GM04503 (cell line): Measurements from ENCODE around the gene TRPV5.
"Not testable (repeated sequence)": the region's sequence is repeated elsewhere in the genome, so short reads cannot be mapped to it uniquely, and the experiment has no call there.

Source experiments
- DNase-seq: peaks from one replicate; pipeline ENCODE4 v3.0.0-alpha.2; 2012; ENCODE audit warnings: low read depth

TRPV5 gene

DNA sequence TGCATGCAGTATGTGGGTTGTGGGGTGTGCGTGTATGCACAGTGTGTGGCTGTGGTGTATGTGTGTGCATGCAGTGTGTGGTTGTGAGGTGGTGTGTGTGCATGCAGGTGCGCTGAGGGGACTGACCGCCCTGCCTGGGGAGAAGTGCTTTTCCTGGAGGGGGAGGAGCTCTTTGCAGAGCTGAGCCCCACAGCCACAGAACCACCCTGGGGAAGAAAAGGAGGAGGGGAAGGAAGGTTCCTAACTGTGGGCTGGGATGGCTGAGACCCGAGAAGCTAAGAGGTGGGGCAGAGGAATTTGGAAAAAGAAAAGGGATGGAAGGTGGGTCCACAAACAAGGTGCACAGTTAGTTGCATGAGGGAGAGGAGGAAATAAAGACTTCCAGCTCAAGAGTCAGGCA is at the start of gene TRPV5:
Gene TRPV5 (minus strand): TSS at position 123 of the 400 bp plus-strand sequence. CDS start 287 bp downstream, outside the sequence.
- DNase-seq: no peak

DNA sequence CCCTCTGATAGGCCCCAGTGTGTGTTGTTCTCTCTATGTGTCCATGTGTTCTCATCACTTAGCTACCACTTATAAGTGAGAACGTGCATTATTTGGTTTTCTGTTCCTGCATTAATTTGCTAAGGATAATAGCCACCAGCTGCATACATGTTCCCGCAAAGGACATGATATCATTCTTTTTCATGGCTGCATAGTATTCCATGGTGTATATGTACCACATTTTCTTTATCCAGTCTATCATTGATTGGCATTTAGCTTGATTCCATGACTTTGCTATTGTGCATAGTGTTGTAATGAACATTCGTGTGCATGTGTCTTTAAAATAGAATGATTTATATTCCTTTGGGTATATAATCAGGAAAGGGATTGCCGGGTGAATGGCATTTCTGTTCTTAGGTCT is 44.9 kb upstream of the TRPV5 start:
- not testable (repeated sequence) for DNase-seq

DNA sequence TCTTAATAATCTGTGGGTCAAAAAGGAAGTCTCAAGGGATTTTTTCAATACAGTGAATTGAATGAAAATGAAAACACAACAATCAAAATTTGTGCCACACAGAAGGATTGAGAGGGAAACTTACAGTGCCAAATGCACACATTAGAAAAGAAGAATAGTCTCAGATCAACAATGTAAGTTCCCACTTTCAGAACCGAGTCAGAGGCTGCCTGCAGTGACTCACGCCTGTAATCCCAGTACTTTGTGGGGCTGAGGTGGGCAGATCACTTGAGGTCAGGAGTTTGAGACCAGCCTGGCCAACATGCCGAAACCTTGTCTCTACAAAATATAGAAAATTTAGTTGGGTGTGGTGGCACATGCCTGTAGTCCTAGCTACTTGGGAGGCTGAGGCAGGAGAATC is 41.1 kb upstream of the TRPV5 start:
- no peak for DNase-seq

DNA sequence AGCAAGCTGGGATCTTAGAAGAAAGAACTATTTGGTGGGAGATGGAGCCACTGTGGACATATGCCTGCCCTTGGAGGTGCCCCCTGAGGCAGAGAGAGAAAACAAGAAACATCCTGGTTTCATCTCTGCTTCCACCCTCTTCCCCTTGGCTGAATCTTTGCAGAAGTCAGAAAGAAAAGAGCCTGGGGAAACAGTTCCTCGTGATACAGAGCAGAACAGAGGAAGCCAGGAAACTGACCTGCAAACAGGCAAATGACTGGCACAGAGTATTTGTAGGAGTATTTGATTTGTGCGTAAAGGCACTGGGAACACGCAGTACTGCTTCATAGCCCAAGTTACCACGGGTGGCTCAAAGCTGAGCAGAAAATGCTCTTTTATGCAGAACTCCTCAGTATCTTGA is 35.6 kb upstream of the TRPV5 start:
- DNase-seq: no peak

DNA sequence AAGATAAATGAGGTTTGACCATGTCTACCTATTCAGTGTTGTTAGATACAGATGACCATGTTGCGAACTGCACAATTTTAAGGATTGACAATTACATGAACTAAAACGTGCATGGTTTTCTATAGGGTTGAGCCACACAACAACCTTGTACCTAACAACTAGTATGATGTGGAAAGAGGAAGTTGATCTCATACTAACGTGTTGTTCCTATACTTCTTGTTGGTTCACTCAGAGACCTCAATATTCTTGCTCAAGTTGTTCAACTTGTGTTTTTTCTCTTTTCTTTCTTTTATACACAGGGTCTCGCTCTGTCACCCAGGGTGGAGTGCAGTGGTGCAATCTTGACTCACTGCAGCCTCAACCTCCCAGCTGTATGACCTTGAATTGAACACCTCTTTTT is 34.7 kb upstream of the TRPV5 start:
- no peak for DNase-seq

DNA sequence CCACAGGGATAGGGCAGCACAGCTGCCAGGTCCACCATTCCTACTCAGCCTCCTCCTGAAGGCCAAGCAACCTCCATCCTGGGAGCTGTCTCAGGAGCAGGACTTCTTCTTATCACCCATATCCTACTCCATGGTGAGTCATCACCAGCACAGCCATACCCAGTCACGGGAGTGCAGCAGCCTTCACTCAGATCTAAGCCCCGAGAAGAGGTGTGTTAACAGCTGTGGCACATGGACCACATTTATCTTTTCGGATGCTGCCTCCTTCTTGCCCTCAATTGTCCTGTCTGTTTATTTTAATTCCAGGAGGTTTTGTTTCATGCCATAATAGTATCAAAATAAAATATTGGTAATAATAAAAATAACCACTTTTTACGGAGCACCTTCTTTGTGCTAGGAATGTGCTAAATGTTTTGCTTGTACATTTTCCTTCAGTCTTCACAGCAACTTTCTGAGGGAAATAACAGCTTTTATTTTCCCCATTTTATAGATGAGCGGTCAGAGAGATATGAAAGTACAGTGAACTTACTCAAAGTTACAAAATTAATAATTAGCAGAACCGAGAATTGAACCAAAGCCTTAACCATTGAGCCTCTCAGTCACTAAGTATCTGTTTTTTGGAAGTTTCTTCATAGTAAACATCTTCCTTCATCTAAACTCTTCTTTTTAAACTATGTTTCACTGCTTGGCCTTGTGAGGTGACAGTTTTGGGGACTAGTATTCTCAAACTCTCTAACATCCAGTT is 31.1 kb upstream of the TRPV5 start:
- no peak for DNase-seq

DNA sequence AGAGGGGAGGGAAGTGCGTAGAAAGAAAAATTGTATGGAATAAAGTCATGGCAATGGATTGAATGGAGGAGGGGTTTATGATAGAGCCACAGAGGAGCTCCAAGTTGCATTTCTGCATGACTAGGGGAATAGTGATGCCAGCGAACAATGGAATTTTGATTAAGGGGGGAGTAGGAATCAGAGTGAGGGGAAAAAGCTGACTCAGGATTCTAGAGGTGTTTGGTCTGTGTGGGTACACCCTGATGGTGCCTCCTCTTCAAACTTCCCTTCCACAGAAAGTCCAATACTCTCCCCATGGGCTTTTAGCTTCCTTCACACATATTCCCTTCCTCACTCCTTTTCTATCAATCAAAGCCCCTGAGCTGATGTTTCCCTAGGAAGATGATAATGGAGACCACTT is 30.4 kb upstream of the TRPV5 start:
- DNase-seq: no peak

DNA sequence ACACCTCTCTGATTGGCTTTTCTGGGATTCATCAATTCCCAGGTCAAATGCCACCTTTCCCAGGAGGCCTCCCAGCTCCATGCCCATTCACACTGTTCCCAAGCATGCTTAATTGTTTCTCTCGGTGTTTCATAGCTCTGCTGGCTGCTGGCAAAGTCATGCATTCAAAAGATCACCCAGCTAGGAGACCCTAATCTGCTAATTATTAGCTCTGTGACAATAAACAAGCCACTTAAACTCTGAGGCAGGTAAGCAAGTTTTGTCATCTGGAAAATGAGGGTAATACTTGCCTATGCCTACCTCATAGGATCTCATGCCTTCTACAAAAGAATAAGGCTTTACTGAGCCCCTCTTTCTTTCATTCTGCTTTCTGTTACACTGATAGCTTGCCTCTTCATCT is 29.4 kb upstream of the TRPV5 start:
- DNase-seq: no peak

DNA sequence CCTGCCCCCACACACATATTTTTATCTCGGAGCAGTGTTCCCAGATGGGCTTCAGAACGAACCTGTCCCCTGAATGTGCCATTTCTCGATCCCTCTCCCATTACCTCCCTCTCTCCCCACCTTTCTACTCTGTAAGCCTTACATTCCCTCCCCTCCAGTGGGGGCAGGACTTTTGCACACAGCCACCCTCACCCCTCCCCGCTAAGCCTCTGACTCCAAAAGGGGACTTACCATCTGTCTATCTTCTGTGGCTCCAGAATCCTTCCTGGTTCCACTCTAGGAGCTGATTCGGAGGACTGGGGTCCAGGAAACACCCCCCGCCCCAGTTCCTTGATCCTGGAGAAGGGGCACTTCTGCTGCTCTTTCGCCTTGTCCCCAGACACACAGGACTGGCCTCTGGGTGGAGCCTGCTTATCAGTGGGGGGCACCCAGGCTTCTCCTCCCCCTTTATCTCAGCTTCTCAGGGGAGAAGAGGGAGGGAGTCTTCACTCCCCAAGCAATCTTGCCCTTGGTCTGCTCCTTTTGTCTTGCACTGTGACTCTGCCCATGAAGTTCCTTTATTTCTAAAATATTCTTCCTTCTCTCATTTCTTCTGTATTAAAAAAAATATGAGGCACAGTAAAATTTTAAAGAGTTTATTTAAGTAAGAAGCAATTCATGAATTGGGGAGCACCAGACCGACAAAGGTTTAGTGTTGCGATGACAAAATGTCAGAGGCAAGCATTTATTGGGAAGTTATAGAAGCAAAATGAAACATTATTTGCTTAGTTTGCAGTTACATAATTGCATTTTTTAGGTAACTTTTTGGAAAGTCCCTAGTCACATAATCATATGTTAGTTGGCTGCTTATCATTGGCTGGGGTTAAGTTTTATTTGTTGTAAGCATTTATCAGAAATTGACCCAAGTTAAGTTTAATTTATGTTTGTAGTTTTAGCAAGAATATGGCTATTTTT is 28.7 kb upstream of the TRPV5 start, which contains the start of gene KEL:
Gene KEL (minus strand): TSS at position 391 of the 954 bp plus-strand sequence. CDS start 157 bp downstream, at position 234.
- DNase-seq: no peak

DNA sequence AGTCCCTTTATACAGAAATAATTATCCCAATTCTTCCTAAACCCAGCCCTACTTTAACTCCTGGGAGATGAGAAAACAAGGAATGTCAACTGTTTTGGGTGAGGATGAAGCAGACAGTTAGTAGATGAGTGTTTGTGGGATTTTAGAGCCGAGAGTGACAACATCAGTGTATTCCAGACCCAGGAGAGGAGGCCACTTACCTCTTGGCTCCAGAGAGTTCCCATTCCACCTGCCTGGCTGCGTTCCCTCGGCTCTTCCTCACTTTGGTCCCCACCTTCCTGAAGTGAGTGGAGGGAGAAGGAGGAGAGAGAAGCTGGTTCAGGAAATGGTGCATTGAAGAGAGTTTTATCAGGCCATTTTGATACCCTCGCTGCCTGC is 28.0 kb upstream of the TRPV5 start:
- no peak for DNase-seq

DNA sequence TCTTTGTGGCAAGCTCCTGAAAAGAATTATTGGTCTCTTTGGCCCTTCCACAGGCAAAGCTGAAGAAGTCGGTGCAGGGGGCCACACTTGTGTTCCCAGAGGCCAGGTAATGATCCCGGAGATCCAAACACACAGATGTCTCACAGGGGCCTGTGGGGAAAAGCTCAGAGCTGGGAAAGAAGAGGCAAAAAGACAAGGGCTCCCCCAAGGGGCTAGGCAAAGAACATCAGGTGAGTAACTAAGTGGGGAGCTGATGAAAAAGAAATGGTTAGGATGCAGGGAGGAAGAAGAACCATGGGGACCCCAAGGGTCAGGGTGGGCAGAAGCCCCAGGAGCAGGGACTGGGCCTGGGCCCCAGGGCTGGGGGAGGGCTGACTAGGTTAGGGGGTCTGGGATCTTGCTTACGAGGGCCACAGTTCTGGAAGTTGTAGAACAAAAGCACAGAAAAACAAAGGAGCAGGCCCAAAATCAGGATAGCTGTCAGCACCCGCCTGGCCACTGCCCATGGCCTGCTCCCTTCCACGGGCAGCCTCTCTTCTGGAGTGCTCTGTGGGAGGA is 27.5 kb upstream of the TRPV5 start:
- DNase-seq: no peak

DNA sequence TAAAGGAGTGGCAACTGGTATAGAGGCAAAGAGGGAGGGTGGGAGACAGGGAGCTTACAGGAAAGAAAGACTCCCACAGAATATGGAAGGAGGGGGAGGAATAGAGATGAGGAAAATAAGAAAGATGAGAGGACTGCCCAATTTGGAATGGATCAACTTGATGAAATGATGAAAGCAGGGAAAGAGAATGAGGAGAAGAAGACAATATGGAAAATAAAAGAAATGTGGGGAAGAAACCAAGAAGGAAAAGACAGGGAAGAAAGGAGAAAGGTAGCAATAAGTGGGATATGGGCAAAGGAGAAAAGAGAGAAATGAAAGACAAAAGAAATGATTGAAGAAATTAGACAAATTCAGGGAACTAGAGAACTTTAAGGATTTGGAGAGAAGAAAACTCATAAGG is 25.7 kb upstream of the TRPV5 start:
- DNase-seq: no peak

DNA sequence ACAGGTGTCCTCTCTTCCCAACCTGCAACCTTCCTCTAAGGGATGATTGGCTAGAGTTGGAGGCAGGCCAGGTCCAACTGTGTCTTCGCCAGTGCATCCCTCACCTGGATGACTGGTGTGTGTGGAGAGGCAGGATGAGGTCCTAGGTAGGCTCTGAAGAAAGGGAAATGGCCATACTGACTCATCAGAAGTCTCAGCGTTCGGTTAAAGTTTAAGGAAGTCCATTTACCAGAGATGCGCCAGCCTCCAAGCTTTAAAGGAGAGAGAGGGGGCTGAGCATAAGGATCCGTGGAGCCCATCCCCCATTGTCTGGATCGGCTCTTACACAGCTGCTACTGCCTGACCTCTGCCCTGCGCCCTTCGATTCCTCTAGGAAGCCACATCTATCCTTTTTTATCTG is 24.2 kb upstream of the TRPV5 start:
- DNase-seq: no peak

DNA sequence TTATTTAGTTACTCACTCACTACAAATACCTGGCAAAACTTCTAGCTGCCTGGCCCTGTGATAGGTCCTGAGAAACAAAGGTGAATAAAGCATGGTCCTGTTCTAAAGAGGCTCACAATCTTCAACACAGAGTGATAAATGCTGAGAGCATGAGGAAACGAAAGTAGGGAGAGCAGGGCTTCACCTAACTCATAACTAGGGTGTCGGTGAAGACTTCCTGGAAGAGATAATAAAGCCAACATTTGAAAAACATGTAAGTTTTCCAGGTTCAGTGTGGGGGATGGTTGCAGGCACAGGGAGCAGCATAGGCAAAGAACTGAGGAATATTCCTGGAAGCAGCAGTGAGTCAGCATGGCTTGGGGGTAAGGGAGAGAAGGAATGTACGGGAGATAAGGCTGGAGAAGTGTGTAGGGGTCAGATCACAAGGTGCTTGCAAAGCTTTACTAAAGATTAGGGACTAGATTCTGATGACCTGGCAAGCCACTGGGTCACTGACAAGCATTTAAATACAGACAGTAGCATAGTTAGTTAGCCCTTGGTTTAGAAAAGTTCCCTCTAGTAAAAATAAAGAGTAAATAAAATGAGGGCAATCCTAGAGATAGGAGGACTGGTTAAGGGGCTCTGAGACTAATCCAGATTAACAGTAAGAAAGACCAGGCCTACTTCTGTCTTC is 23.5 kb upstream of the TRPV5 start:
- DNase-seq: no peak

DNA sequence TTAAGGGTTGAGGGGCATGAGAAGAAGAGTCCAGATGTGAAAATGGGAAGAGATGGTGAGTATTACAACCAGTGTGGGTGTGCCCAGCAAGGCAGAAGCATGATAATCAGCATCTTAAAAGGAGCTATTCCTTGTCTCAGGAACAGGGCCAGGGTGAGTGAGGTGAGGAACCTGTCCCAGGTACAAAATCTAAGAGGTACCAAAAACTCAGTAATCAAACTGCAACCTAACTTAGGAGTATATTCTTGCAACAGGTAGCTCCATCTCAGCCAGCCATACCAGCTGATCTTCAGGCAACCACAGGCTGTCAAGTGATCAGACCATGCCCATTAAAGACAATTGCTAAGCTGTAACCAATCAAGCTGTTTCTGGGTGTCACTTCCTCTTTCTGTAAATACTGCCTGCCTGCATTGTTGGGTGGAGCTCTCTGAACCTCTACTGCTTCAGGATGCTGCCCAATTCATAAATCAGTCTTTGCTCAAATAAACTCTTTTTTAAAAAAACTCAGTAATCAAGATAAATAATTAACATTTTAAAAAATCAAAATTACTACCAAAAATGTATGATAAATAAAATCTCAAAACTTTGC is 21.2 kb upstream of the TRPV5 start:
- no peak for DNase-seq

DNA sequence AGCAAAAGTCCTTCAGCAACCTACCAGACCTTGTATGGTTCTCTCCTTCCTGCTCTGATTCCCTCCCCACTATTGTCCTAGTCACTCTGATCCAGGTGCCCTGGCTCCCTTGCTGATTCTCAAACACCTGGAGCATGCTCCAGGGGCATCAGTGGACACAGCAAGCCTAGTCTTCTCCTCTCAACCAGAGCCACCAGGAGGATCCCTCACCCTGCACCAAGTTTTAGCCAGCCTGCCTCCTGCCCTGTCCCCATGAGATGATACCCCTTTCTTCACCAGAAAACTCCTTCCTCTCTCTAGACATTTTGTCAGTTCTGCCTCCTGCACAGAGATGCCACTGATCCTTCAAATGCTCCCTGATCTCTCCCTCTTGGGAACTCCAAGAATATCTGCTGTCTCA is 16.7 kb upstream of the TRPV5 start:
- DNase-seq: no peak

DNA sequence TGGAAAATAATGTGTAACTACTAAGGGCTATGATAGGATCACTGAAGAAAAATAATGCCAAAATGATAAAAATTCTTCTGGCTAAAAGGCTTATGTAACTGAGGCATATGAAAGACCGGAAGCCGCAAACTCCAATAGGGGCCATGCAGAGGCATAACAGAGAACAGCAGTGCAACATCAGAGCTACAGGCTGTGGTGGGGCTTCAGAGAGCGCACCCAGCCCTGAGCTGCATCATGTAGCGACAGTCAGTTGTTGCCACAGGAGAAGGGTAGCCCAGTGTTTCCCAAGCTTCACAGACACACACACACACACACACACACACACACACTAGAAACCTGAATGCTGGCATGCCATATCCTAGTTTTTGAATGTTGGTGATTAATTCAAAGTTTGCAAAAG is 15.1 kb upstream of the TRPV5 start:
- no peak for DNase-seq

DNA sequence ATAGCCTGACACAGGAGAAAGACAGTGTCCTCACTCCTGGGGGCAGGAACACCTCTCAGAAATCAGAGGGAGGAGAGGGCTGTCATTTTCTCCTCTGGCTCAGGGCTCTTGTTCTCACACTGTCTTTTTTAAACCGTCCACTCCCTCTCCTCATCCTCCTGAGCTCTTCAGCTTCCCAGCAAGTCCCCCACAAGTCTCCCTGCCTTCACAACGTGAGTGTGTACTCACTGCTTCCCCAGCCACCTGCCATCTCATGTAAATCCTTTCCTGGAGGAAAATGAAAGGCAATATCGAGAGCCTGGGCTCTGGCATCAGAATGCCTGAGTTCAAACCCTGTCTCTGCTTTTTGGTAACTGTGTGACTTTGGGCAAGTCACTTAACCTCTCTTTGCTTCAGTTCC is 11.5 kb upstream of the TRPV5 start:
- DNase-seq: no peak

DNA sequence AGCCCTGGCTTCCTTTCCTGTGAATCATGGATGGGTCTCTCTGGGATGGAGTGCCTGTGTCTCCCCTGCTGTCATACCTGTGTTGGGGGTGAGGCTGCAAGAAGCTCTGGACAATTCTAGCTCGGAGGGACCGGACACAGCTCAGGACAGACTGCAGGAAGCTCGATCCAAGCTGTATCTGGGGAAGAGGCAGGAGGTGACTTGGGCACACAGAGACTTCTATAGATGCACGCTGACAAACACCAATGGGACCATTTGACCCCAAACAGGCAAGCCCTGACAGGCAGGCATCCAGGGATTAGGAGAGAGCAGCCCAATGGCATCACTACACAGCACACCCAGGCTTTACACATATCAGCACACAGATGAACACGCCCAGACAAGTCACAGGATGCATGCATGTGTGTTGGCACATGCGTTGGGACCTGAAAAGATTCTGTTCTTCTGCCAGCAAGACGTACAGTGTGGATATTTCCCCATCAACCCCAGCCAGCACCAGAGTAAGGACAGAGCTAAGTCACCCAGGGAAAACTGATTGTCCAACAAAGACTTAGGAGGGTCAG is 10.2 kb upstream of the TRPV5 start:
- DNase-seq: no peak

DNA sequence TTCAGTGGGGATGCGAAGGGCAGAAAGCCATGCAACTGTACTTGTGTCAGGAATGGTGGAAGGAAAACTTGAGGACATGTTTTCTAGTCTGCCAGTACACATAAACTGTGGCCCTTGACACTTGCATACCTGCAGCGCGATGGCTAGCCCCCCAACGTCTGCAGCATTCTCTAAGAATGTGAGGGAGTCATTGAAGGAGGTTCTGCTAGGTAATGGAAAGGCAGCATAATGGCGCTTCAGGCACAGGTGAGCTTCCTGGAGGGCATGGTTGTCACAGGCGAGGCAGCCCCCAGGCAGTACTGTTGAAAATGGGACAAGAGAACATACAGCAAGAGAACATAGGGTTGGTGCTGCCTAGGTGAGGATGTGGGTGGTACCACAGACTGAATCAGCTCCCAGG is 9.2 kb upstream of the TRPV5 start:
- DNase-seq: no peak

DNA sequence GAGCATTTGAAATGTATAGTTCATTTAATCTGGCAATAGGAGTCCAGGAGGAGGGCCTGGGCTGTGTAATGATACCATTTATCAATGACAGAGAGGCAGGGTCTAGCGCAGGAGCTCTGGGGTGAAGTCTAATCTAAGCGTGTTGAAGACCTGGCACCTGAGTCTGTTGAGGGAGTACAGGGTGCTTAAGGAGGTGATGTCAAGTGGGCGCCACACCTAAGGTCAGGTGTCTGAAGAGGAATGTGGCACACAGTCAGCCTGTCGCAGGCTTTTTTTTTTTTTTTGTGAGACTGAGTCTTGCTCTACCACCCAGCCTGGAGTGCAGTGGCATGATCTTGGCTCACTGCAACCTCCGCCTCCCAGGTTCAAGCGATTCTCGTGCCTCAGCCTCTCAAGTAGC is 8.0 kb upstream of the TRPV5 start:
- DNase-seq: no peak
